GM10248 (cell line): Measurements from ENCODE around the gene CHD6.

Experiments
- CTCF ChIA-PET: fragments of 300-600 bp; sonication (Branson Sonifier 250); formaldehyde crosslinking; extraction: SDS; loops from one replicate; lab custom pipeline; 2021; ENCODE audit warnings: antibody characterized with exemption; lab: Yijun Ruan, JAX
- POLR2A ChIA-PET: fragments of 350-650 bp; sonication (Branson Sonifier 250); formaldehyde crosslinking; extraction: SDS; loops from one replicate; lab custom pipeline; 2020; ENCODE audit warnings: antibody characterized with exemption; lab: Yijun Ruan, JAX
- DNase-seq: peaks from one replicate; pipeline ENCODE4 v3.0.0; 2012; ENCODE audit errors: extremely low spot score
- TF ChIP-seq, protein P1 (sequence below): IDR thresholded peaks from 2 replicates; pipeline ENCODE4 v1.5.1; 2012; ENCODE audit warnings: mild to moderate bottlenecking, low read depth; ENCODE audit errors: extremely low read depth, missing control alignments, control extremely low read depth

CHD6 gene

DNA sequence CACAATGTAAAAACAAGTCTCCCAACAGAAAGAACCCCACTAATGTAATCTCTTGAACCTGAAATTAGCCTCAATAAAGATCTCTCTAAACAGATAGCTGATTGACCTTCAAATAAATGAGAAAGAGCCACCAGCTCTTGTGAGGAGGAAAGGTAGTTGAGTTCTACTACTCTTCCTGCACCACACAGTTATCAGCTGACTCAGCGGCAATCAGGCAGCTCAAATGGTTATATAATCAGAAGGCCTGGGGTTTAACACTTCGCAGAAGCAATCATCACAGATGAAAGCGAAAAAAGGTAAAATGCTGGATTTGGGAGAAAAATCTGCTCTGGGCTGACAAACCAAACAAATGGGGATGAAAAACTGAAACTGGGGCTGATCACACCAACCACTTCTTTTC lies 91.8 kb downstream of the CHD6 start:
- ChIA-PET CTCF (interaction anchor here (0.9 to 1.5 kb wide), 2 partner anchors 9 to 61 kb away, joined by 3 to 7 read pairs; no protein-coding TSS in a partner anchor), POLR2A (no interaction called here)
- TF ChIP-seq, protein P1, sequence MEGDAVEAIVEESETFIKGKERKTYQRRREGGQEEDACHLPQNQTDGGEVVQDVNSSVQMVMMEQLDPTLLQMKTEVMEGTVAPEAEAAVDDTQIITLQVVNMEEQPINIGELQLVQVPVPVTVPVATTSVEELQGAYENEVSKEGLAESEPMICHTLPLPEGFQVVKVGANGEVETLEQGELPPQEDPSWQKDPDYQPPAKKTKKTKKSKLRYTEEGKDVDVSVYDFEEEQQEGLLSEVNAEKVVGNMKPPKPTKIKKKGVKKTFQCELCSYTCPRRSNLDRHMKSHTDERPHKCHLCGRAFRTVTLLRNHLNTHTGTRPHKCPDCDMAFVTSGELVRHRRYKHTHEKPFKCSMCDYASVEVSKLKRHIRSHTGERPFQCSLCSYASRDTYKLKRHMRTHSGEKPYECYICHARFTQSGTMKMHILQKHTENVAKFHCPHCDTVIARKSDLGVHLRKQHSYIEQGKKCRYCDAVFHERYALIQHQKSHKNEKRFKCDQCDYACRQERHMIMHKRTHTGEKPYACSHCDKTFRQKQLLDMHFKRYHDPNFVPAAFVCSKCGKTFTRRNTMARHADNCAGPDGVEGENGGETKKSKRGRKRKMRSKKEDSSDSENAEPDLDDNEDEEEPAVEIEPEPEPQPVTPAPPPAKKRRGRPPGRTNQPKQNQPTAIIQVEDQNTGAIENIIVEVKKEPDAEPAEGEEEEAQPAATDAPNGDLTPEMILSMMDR = no peak
- DNase-seq = no peak

DNA sequence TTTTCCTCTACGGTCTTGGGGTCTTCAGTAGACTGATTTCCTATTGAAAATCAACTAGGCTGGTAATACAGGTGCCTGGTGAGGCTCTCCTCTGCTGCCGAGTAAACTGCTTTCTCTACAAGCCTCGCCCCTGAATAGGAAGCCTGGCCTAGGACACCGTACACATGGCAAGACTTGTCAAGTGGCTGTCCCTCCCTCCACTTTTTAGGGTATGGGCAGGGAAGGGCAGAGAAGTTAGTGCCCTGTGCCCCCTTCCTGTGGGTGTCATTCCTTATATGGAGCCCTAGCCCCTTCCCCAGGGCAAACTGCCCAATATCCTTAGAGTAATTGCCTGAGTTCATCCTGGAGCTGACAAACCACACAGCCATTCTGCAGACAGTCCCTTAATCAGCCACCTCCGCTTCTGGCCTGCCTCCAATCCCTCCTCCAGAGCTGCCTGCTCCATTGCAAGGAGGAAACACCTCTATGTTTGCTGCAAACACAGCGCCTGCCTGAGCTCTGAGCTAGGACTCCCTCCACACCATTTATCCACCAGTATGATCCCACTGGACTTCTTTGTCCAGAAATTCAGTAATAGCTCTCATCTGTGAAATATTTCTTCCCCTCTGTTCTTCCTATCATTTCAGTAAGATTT lies 93.1 kb downstream of the CHD6 start:
- POLR2A ChIA-PET = no interaction called here
- TF ChIP-seq, protein P1 = no peak
- no peak for DNase-seq
- CTCF ChIA-PET = no interaction called here

DNA sequence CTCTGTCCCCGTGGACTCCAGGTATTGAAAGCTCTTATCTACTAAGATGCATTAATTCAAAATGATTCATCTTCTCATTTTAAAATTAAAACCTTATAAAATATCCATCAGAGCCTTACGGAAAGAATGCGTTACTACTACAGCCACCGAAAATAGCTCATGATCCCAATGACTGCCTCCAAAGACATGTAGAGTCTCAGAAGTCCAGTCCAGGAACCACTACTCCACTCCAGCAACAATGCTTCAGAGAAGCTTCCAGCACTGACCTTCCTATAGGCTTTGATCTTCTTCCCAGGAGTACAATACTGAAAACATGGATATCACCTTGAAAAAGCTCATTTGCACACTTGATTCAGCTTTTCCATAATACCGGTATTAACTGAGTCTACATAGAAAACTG lies 94.3 kb downstream of the CHD6 start:
- POLR2A ChIA-PET = no interaction called here
- CTCF ChIA-PET = interaction anchor here (0.7 kb wide), 1 partner anchor 19 kb away, joined by 3 read pairs; no protein-coding TSS in a partner anchor
- no peak for DNase-seq
- TF ChIP-seq, protein P1 = no peak

DNA sequence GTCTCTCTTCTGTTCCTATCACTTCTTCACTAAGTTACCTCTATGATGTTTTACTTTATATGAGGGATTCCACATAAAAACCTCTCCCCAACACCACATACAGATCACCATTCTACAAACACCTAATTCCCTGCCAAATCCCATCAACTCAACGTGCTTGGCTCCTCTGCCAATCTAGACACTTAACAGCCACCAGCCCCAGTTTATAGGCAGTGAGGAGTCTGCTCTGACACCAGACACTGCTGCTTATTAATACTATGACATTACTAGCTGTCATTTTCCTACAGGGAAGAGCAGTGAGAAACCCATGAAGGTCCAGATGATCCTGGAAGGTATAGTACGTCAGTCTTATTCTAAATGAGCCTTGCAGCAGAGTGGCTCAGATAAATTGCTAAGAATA lies 104.3 kb downstream of the CHD6 start:
- CTCF ChIA-PET = interaction anchor here (0.9 to 1.1 kb wide), 3 partner anchors 8 to 16 kb away, joined by 3 read pairs; no protein-coding TSS in a partner anchor
- TF ChIP-seq, protein P1 = no peak
- DNase-seq = no peak
- POLR2A ChIA-PET = no interaction called here

DNA sequence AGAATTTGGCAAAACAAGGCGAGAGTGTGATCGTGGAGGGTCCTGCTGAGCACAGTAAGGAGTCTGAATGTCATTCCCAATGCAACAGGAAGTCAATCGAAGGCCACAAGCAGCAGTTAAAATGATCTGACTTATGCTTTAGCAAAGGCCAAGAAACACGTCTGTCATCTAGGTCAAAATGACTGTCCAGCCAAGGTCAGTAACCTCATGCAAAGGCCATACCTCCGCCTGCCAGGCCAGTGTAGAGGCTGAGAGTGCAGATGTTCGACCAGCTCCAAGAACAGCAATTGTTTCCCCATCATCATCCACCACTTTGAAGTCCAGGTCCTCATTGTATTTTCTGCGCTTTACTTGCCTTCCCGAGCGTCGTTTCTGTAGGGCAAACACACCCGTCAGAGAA lies 105.6 kb downstream of the CHD6 start:
- TF ChIP-seq, protein P1 = no peak
- POLR2A ChIA-PET = no interaction called here
- CTCF ChIA-PET = interaction anchor here (1.0 to 1.1 kb wide), 2 partner anchors 15 to 16 kb away, joined by 3 read pairs; no protein-coding TSS in a partner anchor
- no peak for DNase-seq

DNA sequence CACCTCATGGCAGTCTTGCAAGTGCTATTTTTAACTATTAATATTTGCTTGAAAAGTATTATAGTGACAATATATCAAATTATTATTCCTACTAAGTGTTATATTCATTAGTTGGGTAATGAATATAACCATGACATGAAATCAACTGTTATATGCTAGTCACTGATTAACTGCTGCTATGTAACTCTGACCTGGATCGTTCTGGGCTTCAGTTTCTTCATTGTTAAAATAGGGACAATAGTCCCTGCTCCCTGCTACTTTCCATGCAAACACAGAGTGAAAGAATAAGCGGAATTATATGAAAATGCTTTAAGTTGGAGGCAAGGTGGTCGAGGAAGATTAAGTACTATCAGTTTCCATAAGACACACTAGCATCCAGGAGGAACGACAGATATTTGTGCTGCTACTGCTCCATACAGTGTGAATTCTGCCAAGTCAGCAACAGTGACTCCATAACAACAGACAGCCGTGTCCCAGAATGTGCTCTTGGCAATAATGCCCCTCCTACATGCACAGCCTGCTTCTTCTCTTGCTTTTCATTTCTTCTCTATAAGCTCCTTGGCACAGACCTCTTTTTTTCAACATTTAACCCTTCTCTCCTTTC lies 107.2 kb downstream of the CHD6 start:
- TF ChIP-seq, protein P1 = no peak
- no peak for DNase-seq
- POLR2A ChIA-PET = no interaction called here
- CTCF ChIA-PET = no interaction called here
